HG02623 (cell line): ENCODE data around the gene PGF.

Source experiments
- ATAC-seq: cut with Tn5 transposase; IDR thresholded peaks from one replicate; pipeline ENCODE4 v1.9.1; 2021; ENCODE audit warnings: moderate library complexity; ENCODE audit not compliant: unreplicated experiment

Gene PGF

GRCh38 chr14:74905595-74906142, 49.7 kb downstream of the PGF start:
- ATAC-seq, result no peak

- ATAC-seq, result no peak
Measured at GRCh38 chr14:74904635-74905503, 50.5 kb downstream of the PGF start.

- ATAC-seq, result no peak
Measured at GRCh38 chr14:74902941-74903705, 52.3 kb downstream of the PGF start.

GRCh38 chr14:74898694-74899093, 56.7 kb downstream of the PGF start:
- no peak for ATAC-seq

GRCh38 chr14:74898083-74898482, 57.3 kb downstream of the PGF start:
- ATAC-seq, result no peak

GRCh38 chr14:74897642-74898041, 57.8 kb downstream of the PGF start:
- no peak for ATAC-seq

GRCh38 chr14:74896400-74896799, 59.0 kb downstream of the PGF start:
- ATAC-seq, result no peak

GRCh38 chr14:74893614-74894091, 61.7 kb downstream of the PGF start:
- peak; percentile 56 for ATAC-seq

- no peak for ATAC-seq
Measured at GRCh38 chr14:74892745-74893144, 62.7 kb downstream of the PGF start.

- no peak for ATAC-seq
Measured at GRCh38 chr14:74891870-74892269, 63.5 kb downstream of the PGF start.
